ENCODE results near the gene UNKL.
"Not testable (repeated sequence)": the region's sequence is repeated elsewhere in the genome, so short reads cannot be mapped to it uniquely, and the experiment has no call there.

Gene UNKL

DNA sequence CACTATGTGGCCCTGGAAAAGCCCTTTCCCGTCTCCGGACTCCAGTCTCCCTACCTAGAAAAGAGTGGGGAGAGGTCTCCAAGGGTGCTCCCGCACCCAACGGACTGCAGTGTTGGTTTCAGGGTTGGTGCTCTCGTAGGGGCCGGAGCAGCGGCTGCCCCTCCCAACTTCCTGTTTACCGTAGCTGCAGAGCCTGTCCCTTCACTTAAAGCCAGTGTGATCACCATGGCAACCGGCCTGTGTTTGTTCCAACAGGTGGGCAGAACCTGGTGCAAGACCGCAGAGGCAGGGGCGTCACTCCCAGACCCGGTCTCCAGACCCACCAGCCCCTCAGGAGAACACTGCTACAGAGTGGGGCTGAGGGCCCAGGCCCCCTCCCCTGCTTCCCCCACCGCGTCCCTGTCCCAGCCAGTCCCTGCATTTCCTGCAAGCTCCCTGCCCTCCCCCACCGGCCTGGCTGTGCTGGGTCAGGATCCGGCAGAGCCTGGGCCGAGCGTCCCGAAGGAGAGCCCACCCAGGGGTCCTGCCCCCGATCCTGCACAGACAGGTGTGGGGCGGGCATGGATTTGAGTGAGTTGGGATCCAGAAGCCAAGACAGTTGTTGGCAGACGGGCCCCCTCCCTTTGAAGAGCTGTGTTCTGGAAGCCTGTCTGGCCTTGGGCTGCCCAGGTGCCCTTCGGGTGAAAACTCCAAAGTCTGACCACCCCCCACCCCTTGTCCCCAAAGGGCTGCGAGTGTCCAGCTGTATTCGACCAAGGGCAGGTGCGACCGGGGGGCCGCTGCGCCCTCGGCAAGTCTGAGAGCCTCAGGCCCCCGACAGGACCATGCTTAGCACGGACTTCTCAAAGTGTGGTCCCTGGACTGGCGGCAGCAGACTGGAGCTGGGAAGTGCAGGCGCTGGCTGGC lies 82.5 kb downstream of the UNKL start:
- DNase-seq (ENCODE audit: extremely low read depth, insufficient read length) = peak; percentile 59
- peak overlapping the region; percentile 36 for H3K4me3 ChIP-seq (replicated peaks; ENCODE audit: low read depth, low read length)
- no peaks in the 10 kb centered on the region; the same call in 1 of the 2 replicates for H3K36me3 ChIP-seq (ENCODE audit: control insufficient read depth, insufficient read depth, low read length)
- TF ChIP-seq, protein P1, sequence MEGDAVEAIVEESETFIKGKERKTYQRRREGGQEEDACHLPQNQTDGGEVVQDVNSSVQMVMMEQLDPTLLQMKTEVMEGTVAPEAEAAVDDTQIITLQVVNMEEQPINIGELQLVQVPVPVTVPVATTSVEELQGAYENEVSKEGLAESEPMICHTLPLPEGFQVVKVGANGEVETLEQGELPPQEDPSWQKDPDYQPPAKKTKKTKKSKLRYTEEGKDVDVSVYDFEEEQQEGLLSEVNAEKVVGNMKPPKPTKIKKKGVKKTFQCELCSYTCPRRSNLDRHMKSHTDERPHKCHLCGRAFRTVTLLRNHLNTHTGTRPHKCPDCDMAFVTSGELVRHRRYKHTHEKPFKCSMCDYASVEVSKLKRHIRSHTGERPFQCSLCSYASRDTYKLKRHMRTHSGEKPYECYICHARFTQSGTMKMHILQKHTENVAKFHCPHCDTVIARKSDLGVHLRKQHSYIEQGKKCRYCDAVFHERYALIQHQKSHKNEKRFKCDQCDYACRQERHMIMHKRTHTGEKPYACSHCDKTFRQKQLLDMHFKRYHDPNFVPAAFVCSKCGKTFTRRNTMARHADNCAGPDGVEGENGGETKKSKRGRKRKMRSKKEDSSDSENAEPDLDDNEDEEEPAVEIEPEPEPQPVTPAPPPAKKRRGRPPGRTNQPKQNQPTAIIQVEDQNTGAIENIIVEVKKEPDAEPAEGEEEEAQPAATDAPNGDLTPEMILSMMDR (IDR thresholded peaks at IDR 0.05; ENCODE audit: insufficient read depth, low read length, poor library complexity, severe bottlenecking) = no peak
- H3K27me3 ChIP-seq (replicated peaks; ENCODE audit: control insufficient read depth, insufficient read depth, low read length) = peaks cover 3% of the 10 kb centered on the region; the same call in 1 of the 2 replicates

GRCh38 chr16:1330931-1331711 lies 83.4 kb downstream of the UNKL start:
- Histone ChIP-seq H3K27me3 (replicated peaks; ENCODE audit: control insufficient read depth, insufficient read depth, low read length) (no peaks in the 10 kb centered on the region; the same call in 1 of the 2 replicates), H3K4me3 (replicated peaks; ENCODE audit: low read depth, low read length) (peak overlapping the region; percentile 36), H3K36me3 (ENCODE audit: control insufficient read depth, insufficient read depth, low read length) (no peaks in the 10 kb centered on the region; the same call in 1 of the 2 replicates)
- no peak for DNase-seq (ENCODE audit: extremely low read depth, insufficient read length)
- TF ChIP-seq, protein P1 (IDR thresholded peaks at IDR 0.05; ENCODE audit: insufficient read depth, low read length, poor library complexity, severe bottlenecking) = no peak

DNA sequence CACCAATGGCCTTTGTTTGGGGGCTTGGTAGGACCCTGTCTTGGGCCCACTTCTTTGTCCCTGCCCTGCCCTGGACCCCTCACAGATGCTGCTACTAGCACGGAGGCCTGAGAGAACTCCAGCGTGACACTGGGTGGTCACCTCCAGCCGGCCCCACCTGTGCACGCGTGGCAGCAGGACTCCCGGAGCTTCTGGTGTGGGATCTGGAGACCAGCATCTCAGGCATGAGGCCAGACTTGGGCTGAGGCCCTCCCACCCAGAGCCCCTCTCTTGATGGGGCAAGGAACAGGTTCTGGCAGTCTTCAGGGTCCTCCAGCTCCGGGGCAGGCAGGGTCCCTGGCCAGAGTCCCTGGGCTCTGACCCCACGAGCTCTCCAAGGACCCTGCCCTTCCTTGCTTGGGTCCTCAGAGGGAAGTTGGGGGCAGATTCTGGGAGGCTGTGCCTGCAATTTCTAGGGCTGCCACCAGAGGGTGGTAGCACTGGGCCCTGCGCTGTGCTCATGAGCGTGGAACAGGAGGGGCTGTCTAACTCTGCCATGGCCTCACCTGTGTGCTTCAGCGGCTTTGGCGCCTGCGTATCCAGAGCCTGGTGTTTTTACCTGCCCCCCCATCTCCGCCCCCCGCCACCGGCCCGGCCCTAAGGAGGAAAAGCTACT lies 84.1 kb downstream of the UNKL start:
- TF ChIP-seq, protein P1 (IDR thresholded peaks at IDR 0.05; ENCODE audit: insufficient read depth, low read length, poor library complexity, severe bottlenecking) = peak; percentile 58
- no peak overlapping the region for H3K4me3 ChIP-seq (replicated peaks; ENCODE audit: low read depth, low read length)
- peaks cover 3% of the 10 kb centered on the region for H3K36me3 ChIP-seq (ENCODE audit: control insufficient read depth, insufficient read depth, low read length)
- no peaks in the 10 kb centered on the region; the same call in 1 of the 2 replicates for H3K27me3 ChIP-seq (replicated peaks; ENCODE audit: control insufficient read depth, insufficient read depth, low read length)
- no peak for DNase-seq (ENCODE audit: extremely low read depth, insufficient read length)

- not testable (repeated sequence) for H3K36me3 ChIP-seq (ENCODE audit: control insufficient read depth, insufficient read depth, low read length)
Observed at GRCh38 chr16:1328961-1329360, 85.5 kb downstream of the UNKL start.

GRCh38 chr16:1328136-1328535 lies 86.4 kb downstream of the UNKL start:
- DNase-seq (ENCODE audit: extremely low read depth, insufficient read length); H3K4me3 ChIP-seq (replicated peaks; ENCODE audit: low read depth, low read length); H3K27me3 ChIP-seq (replicated peaks; ENCODE audit: control insufficient read depth, insufficient read depth, low read length); H3K36me3 ChIP-seq (ENCODE audit: control insufficient read depth, insufficient read depth, low read length): not testable (repeated sequence)

More at GRCh38 chr16:1328961-1329360, 85.5 kb downstream of the UNKL start:
- H3K4me3 ChIP-seq (replicated peaks; ENCODE audit: low read depth, low read length); DNase-seq (ENCODE audit: extremely low read depth, insufficient read length); H3K27me3 ChIP-seq (replicated peaks; ENCODE audit: control insufficient read depth, insufficient read depth, low read length): not testable (repeated sequence)

- DNase-seq (ENCODE audit: extremely low read depth, insufficient read length) = no peak
- H3K36me3 ChIP-seq (ENCODE audit: control insufficient read depth, insufficient read depth, low read length) = peaks cover 6% of the 10 kb centered on the region
- no peaks in the 10 kb centered on the region for H3K27me3 ChIP-seq (replicated peaks; ENCODE audit: control insufficient read depth, insufficient read depth, low read length)
- TF ChIP-seq, protein P1 (IDR thresholded peaks at IDR 0.05; ENCODE audit: insufficient read depth, low read length, poor library complexity, severe bottlenecking) = no peak
- H3K4me3 ChIP-seq (replicated peaks; ENCODE audit: low read depth, low read length) = no peak overlapping the region
Observed at GRCh38 chr16:1327619-1327947, 86.9 kb downstream of the UNKL start.

Data from GM06990 (cell line).